ENCODE measurements around the gene BNC2.

GRCh38 chr9:16453390-16453789, 417.1 kb downstream of the BNC2 start:
- no peak for TF ChIP-seq CTCF (IDR thresholded peaks at IDR 0.05; ENCODE audit: insufficient read depth, low read length)
- TF ChIP-seq GABPA (IDR thresholded peaks at IDR 0.05; ENCODE audit: low read depth): no peak
- TF ChIP-seq, protein P1, sequence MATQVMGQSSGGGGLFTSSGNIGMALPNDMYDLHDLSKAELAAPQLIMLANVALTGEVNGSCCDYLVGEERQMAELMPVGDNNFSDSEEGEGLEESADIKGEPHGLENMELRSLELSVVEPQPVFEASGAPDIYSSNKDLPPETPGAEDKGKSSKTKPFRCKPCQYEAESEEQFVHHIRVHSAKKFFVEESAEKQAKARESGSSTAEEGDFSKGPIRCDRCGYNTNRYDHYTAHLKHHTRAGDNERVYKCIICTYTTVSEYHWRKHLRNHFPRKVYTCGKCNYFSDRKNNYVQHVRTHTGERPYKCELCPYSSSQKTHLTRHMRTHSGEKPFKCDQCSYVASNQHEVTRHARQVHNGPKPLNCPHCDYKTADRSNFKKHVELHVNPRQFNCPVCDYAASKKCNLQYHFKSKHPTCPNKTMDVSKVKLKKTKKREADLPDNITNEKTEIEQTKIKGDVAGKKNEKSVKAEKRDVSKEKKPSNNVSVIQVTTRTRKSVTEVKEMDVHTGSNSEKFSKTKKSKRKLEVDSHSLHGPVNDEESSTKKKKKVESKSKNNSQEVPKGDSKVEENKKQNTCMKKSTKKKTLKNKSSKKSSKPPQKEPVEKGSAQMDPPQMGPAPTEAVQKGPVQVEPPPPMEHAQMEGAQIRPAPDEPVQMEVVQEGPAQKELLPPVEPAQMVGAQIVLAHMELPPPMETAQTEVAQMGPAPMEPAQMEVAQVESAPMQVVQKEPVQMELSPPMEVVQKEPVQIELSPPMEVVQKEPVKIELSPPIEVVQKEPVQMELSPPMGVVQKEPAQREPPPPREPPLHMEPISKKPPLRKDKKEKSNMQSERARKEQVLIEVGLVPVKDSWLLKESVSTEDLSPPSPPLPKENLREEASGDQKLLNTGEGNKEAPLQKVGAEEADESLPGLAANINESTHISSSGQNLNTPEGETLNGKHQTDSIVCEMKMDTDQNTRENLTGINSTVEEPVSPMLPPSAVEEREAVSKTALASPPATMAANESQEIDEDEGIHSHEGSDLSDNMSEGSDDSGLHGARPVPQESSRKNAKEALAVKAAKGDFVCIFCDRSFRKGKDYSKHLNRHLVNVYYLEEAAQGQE (IDR thresholded peaks at IDR 0.05; ENCODE audit: insufficient replicate concordance, low read depth): no peak
- no peak for TF ChIP-seq SPI1 (IDR thresholded peaks at IDR 0.05; ENCODE audit: borderline replicate concordance, low read depth)
- no peak for TF ChIP-seq POLR2AphosphoS5 (IDR thresholded peaks at IDR 0.05; ENCODE audit: low read depth)
